Heart left ventricle (tissue), 11 donors: ENCODE data around the gene ALPG. TPM values are rescaled to one million over a fixed set of nuclear protein-coding genes. Genes with fewer than 3 reads are reported as not detected.

Experiments
- polyA plus RNA-seq, 2 donors: library from polyadenylated mRNA; stranded (reverse); fragments of 200-250 nt; gene quantifications; one replicate each; pipeline ENCODE4 v1.2.3, GENCODE V29; 2013
- total RNA-seq, 9 donors: library from RNA; depleted of rRNA in 2 of 9; stranded (reverse); fragments of >200 nt in 2 of 9; fragmentation: NEBNext Ultra II Directional in 3 of 9; extraction: Animal tissue kit (Norgen Biotek cat#: 25700) in 3 of 9; gene quantifications; one replicate each; pipeline versions ENCODE4 v1.1.0 to v1.2.4, GENCODE V29; 2016 to 2023
- donor health status: ischemic (EF 13 %, LVEDD 7.1; RV severe dilation, severe dysfunction).
- donor health status: healthy with polysubstance abuse.
- donor health status: DM: no; HTN: yes; CAD: no.
- donor health status: DM: no; HTN: no; CAD: no.
- donor health status: ischemic (EF 25% LVEDD 5.7; RV mildly dilated, moderate dysfunction).
- donor health status: healthy.
- donor health status: DM: yes; HTN: yes; CAD: no.
- donor health status: PGD.
- donor health status: nonischemic (EF 23%, LVEDD 6.1; RV moderate dilation, normal function).

Gene ALPG
- total and polyA plus RNA-seq, 11 donors, result not detected

Other genes starting within 250 kb of the ALPG start
- not detected for gene ALPP, start 28.1 kb upstream of the ALPG start, total RNA-seq
- not detected for gene ALPP, start 28.1 kb upstream of the ALPG start, polyA plus RNA-seq
- not detected for gene ALPI, start 49.3 kb downstream of the ALPG start, total RNA-seq
- not detected for gene ALPI, start 49.3 kb downstream of the ALPG start, polyA plus RNA-seq
- gene ECEL1, start 81.0 kb downstream of the ALPG start, total RNA-seq, result 1 to 10 TPM in 1 of 9 donors, under 1 TPM in 6, not detected in 2; 0.20 to 1.2 (median 0.30) TPM
- gene ECEL1, start 81.0 kb downstream of the ALPG start, polyA plus RNA-seq, result 1 to 10 TPM in 1 of 2 donors, not detected in 1; 1.4 TPM
- under 1 TPM in 4 of 9 donors, not detected in 5; 0.12 to 0.25 (median 0.15) TPM for gene PRSS56, start 113.5 kb downstream of the ALPG start, total RNA-seq
- gene PRSS56, start 113.5 kb downstream of the ALPG start, polyA plus RNA-seq, result under 1 TPM in 1 of 2 donors, not detected in 1; 0.11 TPM
- not detected for gene CHRND, start 119.3 kb downstream of the ALPG start, total RNA-seq
- not detected for gene CHRND, start 119.3 kb downstream of the ALPG start, polyA plus RNA-seq
- gene CHRNG, start 132.8 kb downstream of the ALPG start, total RNA-seq, result not detected
- not detected for gene CHRNG, start 132.8 kb downstream of the ALPG start, polyA plus RNA-seq
- gene TIGD1, start 143.7 kb downstream of the ALPG start, total RNA-seq, result 1 to 10 TPM in 8 of 9 donors, under 1 TPM in 1; 0.99 to 3.8 (median 1.6) TPM
- 1 to 10 TPM; 1.6 to 2.1 TPM for gene TIGD1, start 143.7 kb downstream of the ALPG start, polyA plus RNA-seq
- gene EIF4E2, start 143.8 kb downstream of the ALPG start, total RNA-seq, result 10 to 100 TPM; 15.3 to 49.8 (median 38.8) TPM
- 10 to 100 TPM; 36.1 to 54.0 TPM for gene EIF4E2, start 143.8 kb downstream of the ALPG start, polyA plus RNA-seq
- gene EFHD1, start 226.8 kb downstream of the ALPG start, total RNA-seq, result 10 to 100 TPM in 7 of 9 donors, 1 to 10 TPM in 2; 9.0 to 44.8 (median 20.7) TPM
- 10 to 100 TPM in 1 of 2 donors, 1 to 10 TPM in 1; 9.0 to 26.8 TPM for gene EFHD1, start 226.8 kb downstream of the ALPG start, polyA plus RNA-seq